ENCODE results near the gene CCDC182.

Gene CCDC182

GRCh38 chr17:57707892-57708291 lies 37.2 kb downstream of the CCDC182 start:
- no peak overlapping the region for H3K4me3 ChIP-seq (ENCODE audit: control insufficient read depth, low read depth, low read length)
- DNase-seq (ENCODE audit: low read depth) = no peak
- TF ChIP-seq CTCF (conservative IDR thresholded peaks at IDR 0.05; ENCODE audit: control insufficient read depth, insufficient read depth, low read depth, low read length) = no peak

- TF ChIP-seq CTCF (conservative IDR thresholded peaks at IDR 0.05; ENCODE audit: control insufficient read depth, insufficient read depth, low read depth, low read length) = no peak
- H3K4me3 ChIP-seq (ENCODE audit: control insufficient read depth, low read depth, low read length) = no peak overlapping the region
- no peak for DNase-seq (ENCODE audit: low read depth)
Observed at GRCh38 chr17:57706761-57707160, 38.3 kb downstream of the CCDC182 start.

- no peak for TF ChIP-seq CTCF (conservative IDR thresholded peaks at IDR 0.05; ENCODE audit: control insufficient read depth, insufficient read depth, low read depth, low read length)
- DNase-seq (ENCODE audit: low read depth) = no peak
Observed at GRCh38 chr17:57705921-57706695, 39.0 kb downstream of the CCDC182 start.

GRCh38 chr17:57704448-57704847 lies 40.7 kb downstream of the CCDC182 start:
- no peak for TF ChIP-seq CTCF (conservative IDR thresholded peaks at IDR 0.05; ENCODE audit: control insufficient read depth, insufficient read depth, low read depth, low read length)
- no peak for DNase-seq (ENCODE audit: low read depth)

More at GRCh38 chr17:57705921-57706695, 39.0 kb downstream of the CCDC182 start:
- H3K4me3 ChIP-seq (ENCODE audit: control insufficient read depth, low read depth, low read length) = no peak overlapping the region

GRCh38 chr17:57703273-57703672 lies 41.8 kb downstream of the CCDC182 start:
- TF ChIP-seq CTCF (conservative IDR thresholded peaks at IDR 0.05; ENCODE audit: control insufficient read depth, insufficient read depth, low read depth, low read length) = no peak
- DNase-seq (ENCODE audit: low read depth) = no peak
- no peak overlapping the region for H3K4me3 ChIP-seq (ENCODE audit: control insufficient read depth, low read depth, low read length)

More at GRCh38 chr17:57704448-57704847, 40.7 kb downstream of the CCDC182 start:
- no peak overlapping the region for H3K4me3 ChIP-seq (ENCODE audit: control insufficient read depth, low read depth, low read length)

- no peak for DNase-seq (ENCODE audit: low read depth)
- TF ChIP-seq CTCF (conservative IDR thresholded peaks at IDR 0.05; ENCODE audit: control insufficient read depth, insufficient read depth, low read depth, low read length) = no peak
- no peak overlapping the region for H3K4me3 ChIP-seq (ENCODE audit: control insufficient read depth, low read depth, low read length)
Observed at GRCh38 chr17:57701124-57701523, 44.0 kb downstream of the CCDC182 start.
